Loucy (cell line): ENCODE results near the gene AMDHD1.

Source experiments
- EZH2phosphoT487 ChIP-seq: fragments of 200-600 bp; IDR thresholded peaks from 2 replicates; pipeline ENCODE4 v1.6.1; 2018; ENCODE audit warnings: antibody characterized with exemption, mild to moderate bottlenecking, moderate library complexity, borderline replicate concordance
- TF ChIP-seq, protein P1 (sequence below): fragments of 200-600 bp; sonication (generic); conservative IDR thresholded peaks from 2 replicates; pipeline ENCODE4 v1.5.1; 2014; ENCODE audit warnings: mild to moderate bottlenecking, antibody characterized with exemption, low read length

DNA sequence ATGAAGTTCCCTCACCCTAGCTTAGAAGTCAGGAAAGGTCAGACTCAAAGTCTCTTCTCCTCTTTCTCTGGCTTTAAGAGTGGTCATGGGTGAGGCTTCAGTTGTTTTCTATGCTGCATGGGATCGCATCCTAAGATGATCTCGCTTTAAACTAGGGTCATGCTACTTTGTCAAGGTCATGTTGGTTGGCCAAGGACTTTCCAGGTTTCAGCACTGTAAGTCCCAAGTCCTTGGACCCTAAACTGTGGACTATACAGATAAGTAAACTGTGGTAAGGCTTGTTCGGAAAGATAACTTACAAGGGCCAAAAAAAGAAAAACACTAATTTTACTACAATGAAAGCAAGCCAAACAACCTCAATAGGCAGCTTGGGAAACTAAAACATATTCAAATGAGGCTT is 35.6 kb downstream of the AMDHD1 start:
- TF ChIP-seq, protein P1, sequence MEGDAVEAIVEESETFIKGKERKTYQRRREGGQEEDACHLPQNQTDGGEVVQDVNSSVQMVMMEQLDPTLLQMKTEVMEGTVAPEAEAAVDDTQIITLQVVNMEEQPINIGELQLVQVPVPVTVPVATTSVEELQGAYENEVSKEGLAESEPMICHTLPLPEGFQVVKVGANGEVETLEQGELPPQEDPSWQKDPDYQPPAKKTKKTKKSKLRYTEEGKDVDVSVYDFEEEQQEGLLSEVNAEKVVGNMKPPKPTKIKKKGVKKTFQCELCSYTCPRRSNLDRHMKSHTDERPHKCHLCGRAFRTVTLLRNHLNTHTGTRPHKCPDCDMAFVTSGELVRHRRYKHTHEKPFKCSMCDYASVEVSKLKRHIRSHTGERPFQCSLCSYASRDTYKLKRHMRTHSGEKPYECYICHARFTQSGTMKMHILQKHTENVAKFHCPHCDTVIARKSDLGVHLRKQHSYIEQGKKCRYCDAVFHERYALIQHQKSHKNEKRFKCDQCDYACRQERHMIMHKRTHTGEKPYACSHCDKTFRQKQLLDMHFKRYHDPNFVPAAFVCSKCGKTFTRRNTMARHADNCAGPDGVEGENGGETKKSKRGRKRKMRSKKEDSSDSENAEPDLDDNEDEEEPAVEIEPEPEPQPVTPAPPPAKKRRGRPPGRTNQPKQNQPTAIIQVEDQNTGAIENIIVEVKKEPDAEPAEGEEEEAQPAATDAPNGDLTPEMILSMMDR = no peak
- no peak for TF ChIP-seq EZH2phosphoT487
